Measurements from ENCODE around the gene RRAGC. TPM values are rescaled to one million over a fixed set of nuclear protein-coding genes. Genes with fewer than 3 reads are reported as not detected.
A peak's percentile ranks its signal among the peaks of the same experiment; 100 is the strongest.

RRAGC gene
- total and polyA plus RNA-seq, 2 donors (not counting 3 experiments of a cell fraction or from before 2014, with no cell fraction given): 24.1 to 40.1 TPM

DNA sequence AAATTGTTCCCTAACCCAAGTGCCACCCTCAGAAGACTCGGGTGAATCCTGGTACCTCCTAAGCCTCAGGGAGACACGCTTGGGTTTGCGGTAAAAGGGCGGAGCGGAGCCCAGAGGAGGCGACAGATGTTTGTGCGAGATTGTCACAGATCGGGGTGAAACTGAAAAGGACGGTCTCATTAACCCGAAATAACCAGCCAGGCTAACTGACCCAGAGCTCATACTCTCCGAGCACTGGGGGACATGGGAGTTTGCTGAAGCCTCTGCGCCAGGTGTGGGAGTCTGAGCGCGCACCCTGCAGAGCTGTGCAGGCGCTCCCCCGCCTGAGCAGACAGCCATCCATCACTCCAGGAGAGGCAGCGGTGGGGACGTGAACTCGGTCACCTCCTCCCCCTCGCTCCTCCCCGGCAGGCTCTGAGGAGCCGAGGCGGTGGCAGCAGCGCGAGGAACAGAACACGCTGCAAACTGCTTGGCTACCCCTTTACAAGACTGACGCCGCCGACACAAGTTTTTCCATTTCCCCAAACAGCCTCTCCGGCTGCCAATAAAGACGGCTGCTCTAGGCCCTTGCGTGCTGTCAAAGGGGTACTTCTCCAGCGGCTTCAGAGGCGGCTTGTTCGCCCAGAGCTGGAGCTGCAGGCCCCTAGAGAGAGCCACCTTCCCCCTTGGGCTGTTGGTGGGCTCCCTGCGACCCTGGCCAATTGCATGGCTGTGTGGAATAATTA, 43.5 kb downstream of the RRAGC start:
- no peaks in the 10 kb centered on the region for H3K79me2 ChIP-seq (ENCODE audit: control insufficient read depth, insufficient read depth, low read length)
- TF ChIP-seq, protein P1, sequence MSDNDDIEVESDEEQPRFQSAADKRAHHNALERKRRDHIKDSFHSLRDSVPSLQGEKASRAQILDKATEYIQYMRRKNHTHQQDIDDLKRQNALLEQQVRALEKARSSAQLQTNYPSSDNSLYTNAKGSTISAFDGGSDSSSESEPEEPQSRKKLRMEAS (IDR thresholded peaks at IDR 0.05; ENCODE audit: insufficient read depth, insufficient read length): no peak
- peak; percentile 36 for TF ChIP-seq EZH2 (IDR thresholded peaks at IDR 0.05; ENCODE audit: borderline replicate concordance, low read depth, low read length, severe bottlenecking)
- no peak for TF ChIP-seq FOS (IDR thresholded peaks at IDR 0.05; ENCODE audit: borderline replicate concordance, insufficient read depth, low read length)
- no peak for TF ChIP-seq POLR2A (IDR thresholded peaks at IDR 0.05; ENCODE audit: low read depth, low read length)
- TF ChIP-seq CTCF (IDR thresholded peaks at IDR 0.05; ENCODE audit: extremely low read depth in 1 of 2, insufficient read depth in 1 of 2, low read depth in 1 of 2, low read length in 2 of 2): no peak
- H4K20me1 ChIP-seq (replicated peaks; ENCODE audit: control insufficient read depth, extremely low read depth, insufficient read depth, low read length): no peaks in the 10 kb centered on the region
- H3K9me1 ChIP-seq (replicated peaks; ENCODE audit: control insufficient read depth, extremely low read depth, insufficient read depth, low read length): no peaks in the 10 kb centered on the region
- FAIRE-seq (no peak), DNase-seq (ENCODE audit: low read depth, low spot score) (no peak)
- H3K9ac ChIP-seq (replicated peaks; ENCODE audit: extremely low read depth, insufficient read depth, low read length): no peak overlapping the region
- no peak overlapping the region for H2AFZ ChIP-seq (ENCODE audit: low read depth, low read length)
- H3K27ac ChIP-seq (ENCODE audit: insufficient read depth, low read depth, low read length): no peak overlapping the region
- peaks cover 4% of the 10 kb centered on the region for H3K4me1 ChIP-seq (ENCODE audit: control insufficient read depth, extremely low read depth, insufficient read depth, low read length)
- intact Hi-C loops (cut with micrococcal nuclease) (loop anchor here (5.0 kb wide), 2 partner anchors 89 to 789 kb away; no protein-coding TSS in a partner anchor), dilution Hi-C loops (cut with MboI; ENCODE audit: extremely low pct_ligation_motif_present, low sequenced_read_pairs) (no loop called here)
- ChIA-PET CTCF (interaction anchor here (1.0 to 1.5 kb wide), 2 partner anchors 19 to 206 kb away, joined by 3 to 4 read pairs; no protein-coding TSS in a partner anchor), POLR2A (no interaction called here)
- no peaks in the 10 kb centered on the region for H3K36me3 ChIP-seq (ENCODE audit: control insufficient read depth in 2 of 2, extremely low read depth in 1 of 2, insufficient read depth in 2 of 2, low read length in 2 of 2)
- no peaks in the 10 kb centered on the region for H3K9me3 ChIP-seq (replicated peaks; ENCODE audit: control insufficient read depth, insufficient read depth, low read length)
- no peak overlapping the region for H3K4me3 ChIP-seq (replicated peaks in 1 of 3; ENCODE audit: insufficient read depth in 1 of 3, low read depth in 1 of 3, low read length in 3 of 3)
- peaks cover 45 to 61% of the 10 kb centered on the region in 2 experiments for H3K27me3 ChIP-seq (ENCODE audit: control insufficient read depth in 2 of 2, insufficient read depth in 2 of 2, low read length in 2 of 2)
- no peak overlapping the region for H3K4me2 ChIP-seq (ENCODE audit: insufficient read depth, low read length)
- BruUV-seq (replicated peaks): no TSS peak

Data from endothelial cell of umbilical vein (primary cell).